Ishikawa (cell line): ENCODE measurements around the gene AMN.

Experiments
- CEBPB ChIP-seq: IDR thresholded peaks from 2 replicates; pipeline ENCODE4 v1.6.1; 2012
- CREB1 ChIP-seq: IDR thresholded peaks from 2 replicates; pipeline ENCODE4 v1.6.1; 2012; ENCODE audit warnings: low read depth
- EGR1 ChIP-seq: IDR thresholded peaks from 2 replicates; pipeline ENCODE4 v1.6.1; 2012
- EP300 ChIP-seq: IDR thresholded peaks from 2 replicates; pipeline ENCODE4 v1.6.1; 2012; ENCODE audit warnings: borderline replicate concordance
- FOXM1 ChIP-seq: IDR thresholded peaks from 2 replicates; pipeline ENCODE4 v1.6.1; 2012; ENCODE audit warnings: low read depth, borderline replicate concordance
- RAD21 ChIP-seq: IDR thresholded peaks from 2 replicates; pipeline ENCODE4 v1.6.1; 2012; ENCODE audit warnings: low read depth
- TAF1 ChIP-seq: IDR thresholded peaks from 2 replicates; pipeline ENCODE4 v1.6.1; 2012; ENCODE audit warnings: low read depth, mild to moderate bottlenecking
- TCF12 ChIP-seq: IDR thresholded peaks from 2 replicates; pipeline ENCODE4 v1.6.1; 2012; ENCODE audit warnings: low read depth
- TEAD4 ChIP-seq: IDR thresholded peaks from 2 replicates; pipeline ENCODE4 v1.6.1; 2012
- USF1 ChIP-seq: IDR thresholded peaks from 2 replicates; pipeline ENCODE4 v1.6.1; 2012
- YY1 ChIP-seq: IDR thresholded peaks from 2 replicates; pipeline ENCODE4 v1.6.1; 2012; ENCODE audit warnings: low read depth

GRCh38 chr14:102911541-102911951 is 10.9 kb upstream of the AMN start:
- no peak for TF ChIP-seq FOXM1
- TF ChIP-seq EGR1, result no peak
- TF ChIP-seq TAF1, result no peak
- no peak for TF ChIP-seq CEBPB
- no peak for TF ChIP-seq EP300
- TF ChIP-seq RAD21, result no peak
- TF ChIP-seq USF1, result no peak
- TF ChIP-seq YY1, result no peak
- TF ChIP-seq TCF12, result no peak
- no peak for TF ChIP-seq CREB1
- no peak for TF ChIP-seq TEAD4
